NCI-H128 (cell line): ENCODE measurements around the gene SORCS2.
"Not testable (repeated sequence)": the region's sequence is repeated elsewhere in the genome, so short reads cannot be mapped to it uniquely, and the experiment has no call there.

Source experiments
- DNase-seq: peaks from one replicate; lab custom pipeline; 2025; ENCODE audit not compliant: unreplicated experiment; lab: John Stamatoyannopoulos, UW

Gene SORCS2

GRCh38 chr4:7199129-7199725, 6.9 kb downstream of the SORCS2 start:
- no peak for DNase-seq

GRCh38 chr4:7199771-7200441, 7.6 kb downstream of the SORCS2 start:
- no peak for DNase-seq

DNA sequence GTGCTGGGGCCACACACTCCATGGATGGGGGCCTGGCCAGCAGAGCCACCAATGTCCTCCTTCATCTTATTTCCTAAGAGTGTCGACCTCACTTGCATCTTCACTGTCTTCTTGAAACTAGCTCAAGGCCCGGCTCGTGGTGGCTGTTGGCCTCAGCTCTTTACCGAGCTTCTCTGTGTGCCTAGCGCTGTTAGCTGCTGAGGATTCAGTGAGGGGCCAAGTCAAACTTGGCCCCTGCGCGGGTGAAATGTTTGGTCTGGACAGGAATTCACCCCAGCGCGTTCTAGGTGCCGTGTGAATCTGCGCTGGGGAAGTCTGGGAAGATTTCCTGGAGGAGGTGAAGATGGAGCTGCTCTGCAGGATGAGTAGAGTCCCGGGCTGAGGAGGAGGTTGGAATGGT, 8.5 kb downstream of the SORCS2 start:
- no peak for DNase-seq

DNA sequence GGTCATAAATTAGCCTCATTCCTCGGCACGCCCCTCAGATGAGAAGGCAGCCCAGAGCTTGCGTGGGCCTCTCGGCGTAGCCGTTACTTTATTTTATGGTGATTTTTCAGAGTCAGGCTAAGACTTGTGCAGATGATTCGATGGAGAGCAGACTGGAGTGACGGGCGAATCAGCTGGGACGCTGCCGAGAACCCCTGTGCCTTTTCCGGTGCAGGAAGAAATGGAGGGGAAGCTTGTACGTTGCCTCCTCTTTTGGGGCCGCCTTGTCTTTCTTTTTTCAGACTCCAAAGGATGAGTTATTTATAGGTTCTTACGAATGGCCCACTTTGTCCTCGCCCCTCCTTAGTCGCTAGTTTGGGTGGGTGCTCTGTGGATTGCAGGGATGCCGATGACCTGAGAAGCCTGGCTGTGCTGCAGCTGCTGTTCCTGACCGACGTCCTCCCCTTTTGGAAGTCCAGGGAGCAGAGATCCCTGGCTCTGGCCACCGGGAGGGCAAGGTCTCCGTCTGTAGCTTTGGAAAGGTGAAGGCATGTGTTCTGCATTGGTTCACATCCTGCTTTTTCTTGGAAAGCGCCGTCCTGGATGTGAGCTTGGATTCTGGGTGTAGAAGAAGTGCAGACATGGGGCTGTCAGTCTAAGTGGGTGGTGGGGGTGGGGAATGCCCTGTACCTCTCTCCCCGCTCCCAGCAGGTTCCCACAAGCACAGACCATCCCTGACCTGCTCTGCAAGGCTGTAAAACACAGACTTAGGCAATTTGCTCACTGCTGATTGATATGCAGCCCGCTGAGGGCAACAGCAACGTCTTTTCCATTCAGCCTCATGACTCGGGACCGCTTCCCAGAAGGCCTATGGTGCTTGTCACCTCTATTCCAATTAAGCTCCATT, 9.3 kb downstream of the SORCS2 start:
- no peak for DNase-seq

GRCh38 chr4:7202411-7202810, 10.1 kb downstream of the SORCS2 start:
- no peak for DNase-seq

DNA sequence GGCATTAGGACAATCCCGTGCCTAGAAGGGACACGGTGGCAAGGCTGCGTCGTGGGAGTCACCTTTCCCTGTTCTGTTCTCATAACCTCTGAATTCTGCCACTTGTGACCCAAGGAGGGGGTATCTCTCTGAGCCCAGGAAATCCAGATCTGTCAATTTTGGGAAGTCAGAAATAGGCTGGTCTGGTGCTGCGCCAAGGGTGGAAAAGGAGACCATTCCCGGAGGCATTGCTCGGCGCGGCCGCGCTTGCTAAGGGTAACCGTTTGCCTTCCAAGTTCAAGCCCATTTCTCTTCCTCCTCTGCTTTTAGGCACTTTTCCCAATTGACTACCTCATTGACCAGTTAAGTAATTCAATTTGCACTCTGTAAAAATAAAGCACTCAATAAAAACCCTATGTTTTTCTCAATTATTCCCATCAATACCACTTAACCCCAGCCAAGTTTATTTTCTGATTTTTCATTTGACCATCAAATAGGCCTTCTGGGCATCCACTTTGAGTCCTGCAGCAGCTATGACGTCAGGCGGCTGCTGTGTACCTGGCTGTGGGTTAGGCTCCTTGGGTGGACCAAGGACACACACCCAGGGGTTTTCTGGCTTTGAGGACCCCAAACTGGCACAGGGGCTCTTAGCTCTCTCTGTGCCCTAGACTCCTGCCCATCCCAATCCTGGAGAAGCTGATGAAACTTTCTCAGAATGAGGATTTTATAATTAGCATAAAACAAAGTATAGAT, 12.5 kb downstream of the SORCS2 start:
- DNase-seq: no peak

DNA sequence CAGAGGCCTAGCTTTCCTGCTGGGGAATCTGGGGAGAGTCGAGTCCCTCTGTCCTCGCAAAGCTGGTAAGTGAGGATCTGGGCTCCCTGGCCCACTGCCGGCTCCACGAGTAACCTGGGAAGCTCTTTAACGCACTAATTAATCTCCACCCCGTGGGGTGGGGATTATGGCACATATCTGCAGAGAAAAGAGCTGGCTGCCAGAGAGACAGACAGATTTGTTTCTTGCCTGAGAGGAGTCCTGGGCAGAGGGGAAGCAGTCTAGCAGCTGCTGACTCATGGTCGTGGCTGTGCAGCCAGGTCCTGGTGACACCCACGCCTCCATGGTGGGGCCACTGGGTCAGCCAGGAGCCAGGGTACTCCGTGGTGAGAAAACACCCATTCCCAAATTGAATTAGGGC, 14.0 kb downstream of the SORCS2 start:
- DNase-seq: no peak

GRCh38 chr4:7206911-7207567, 14.7 kb downstream of the SORCS2 start:
- DNase-seq: no peak

GRCh38 chr4:7207628-7208231, 15.4 kb downstream of the SORCS2 start:
- DNase-seq: no peak

- DNase-seq: no peak
Measured at GRCh38 chr4:7208509-7209451, 16.4 kb downstream of the SORCS2 start.

- no peak for DNase-seq
Measured at GRCh38 chr4:7209699-7210098, 17.4 kb downstream of the SORCS2 start.

DNA sequence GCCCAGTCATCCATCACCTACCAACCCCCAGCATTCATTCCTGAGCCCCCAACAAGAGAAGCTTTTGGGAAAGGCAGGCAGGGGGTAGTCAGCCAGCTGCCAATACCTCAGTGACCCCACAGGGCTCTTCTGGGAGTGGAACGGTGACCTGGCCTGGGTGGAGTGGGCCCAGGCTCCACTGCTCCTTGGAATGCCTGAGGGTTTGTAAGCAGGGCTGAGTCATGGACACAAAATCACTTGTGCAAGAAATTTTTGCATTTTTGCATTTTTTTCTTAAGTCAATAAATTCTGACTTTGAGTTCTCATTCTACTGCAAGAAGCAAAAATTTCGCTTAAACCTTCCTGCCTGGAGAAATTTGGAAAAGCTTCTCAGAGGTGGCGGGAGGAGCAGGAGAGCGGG, 18.5 kb downstream of the SORCS2 start:
- DNase-seq: no peak

DNA sequence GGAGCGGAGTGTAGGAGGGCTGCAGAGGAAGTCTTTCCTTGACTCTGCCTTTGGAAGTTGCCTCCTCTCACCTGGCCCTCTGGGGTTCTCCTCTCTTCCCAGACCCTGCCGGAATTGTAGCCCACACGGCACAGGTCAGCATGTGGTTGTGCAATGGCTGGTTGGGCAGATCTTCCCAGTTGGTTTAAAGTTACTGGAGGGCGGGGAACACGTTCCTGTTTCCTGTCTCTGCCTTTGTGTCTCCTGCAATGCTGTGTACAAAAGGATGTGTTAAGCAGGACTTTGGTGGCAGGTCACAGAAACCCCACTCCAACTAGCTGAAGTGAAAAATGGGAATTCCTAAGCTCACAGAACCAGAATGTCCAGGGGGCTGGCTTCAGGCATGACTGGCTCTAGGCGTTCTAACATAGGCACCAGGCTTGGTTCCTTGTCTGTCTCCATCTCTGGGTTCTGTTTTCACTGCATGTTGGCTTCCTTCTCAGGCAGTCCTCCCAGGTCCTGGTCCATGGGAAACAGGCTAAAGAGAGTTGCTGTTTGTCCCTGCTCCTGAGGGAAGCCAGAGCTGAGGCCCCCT, 19.9 kb downstream of the SORCS2 start:
- no peak for DNase-seq

DNA sequence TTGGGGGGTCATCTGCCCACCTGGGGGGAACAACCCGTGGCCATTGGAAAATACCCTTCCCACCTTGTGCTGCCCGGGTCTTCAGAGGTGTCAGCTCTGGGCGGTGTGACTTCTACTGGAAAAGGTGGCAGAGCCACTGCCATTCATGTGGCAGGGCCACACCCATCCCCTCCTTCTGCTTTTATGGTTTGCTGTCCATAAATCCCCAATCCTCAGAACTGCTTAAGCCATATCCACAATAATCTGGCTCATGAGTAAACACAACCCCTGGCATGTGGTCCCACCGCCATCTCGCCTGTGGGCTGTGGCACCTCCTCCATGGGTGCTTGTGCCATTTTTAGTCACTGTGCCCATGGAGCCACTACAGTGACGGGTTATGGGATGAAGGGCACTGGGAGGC, 20.6 kb downstream of the SORCS2 start:
- no peak for DNase-seq

DNA sequence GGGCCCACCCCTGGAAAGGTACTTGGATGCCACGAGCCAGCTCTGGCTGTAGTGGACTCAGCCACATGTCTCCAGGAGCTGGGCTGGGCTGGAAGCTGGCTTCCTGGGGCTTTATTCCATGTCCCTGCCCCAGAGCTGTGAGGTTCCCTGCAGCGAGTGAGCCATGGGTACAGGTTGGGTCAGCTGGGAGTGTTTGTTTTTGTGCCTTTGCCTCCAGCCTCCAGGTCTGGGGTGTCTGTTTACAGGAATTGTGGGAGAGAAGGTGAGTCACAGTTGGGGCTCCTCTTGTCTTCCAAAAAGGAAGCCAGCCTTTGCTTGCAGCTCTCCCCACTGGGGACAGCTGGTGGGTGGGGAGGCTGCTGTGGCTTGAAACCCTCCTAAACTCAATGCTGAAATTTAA, 21.5 kb downstream of the SORCS2 start:
- no peak for DNase-seq

- DNase-seq: no peak
Measured at GRCh38 chr4:7214359-7214758, 22.0 kb downstream of the SORCS2 start.

- not testable (repeated sequence) for DNase-seq
Measured at GRCh38 chr4:7215187-7215586, 22.8 kb downstream of the SORCS2 start.

GRCh38 chr4:7217039-7217438, 24.7 kb downstream of the SORCS2 start:
- no peak for DNase-seq
